H1 (cell line): ENCODE measurements around the gene MLYCD. TPM values are rescaled to one million over a fixed set of nuclear protein-coding genes. Genes with fewer than 3 reads are reported as not detected.

Experiments
- CTCF ChIA-PET: fragments of 300-600 bp; sonication (Branson Sonifier 250); formaldehyde crosslinking; loops from one replicate; lab custom pipeline; 2021; ENCODE audit not compliant: partially characterized antibody; lab: Charles Lee
- POLR2A ChIA-PET: fragments of 300-600 bp; sonication (Branson Sonifier 250); formaldehyde crosslinking; loops from one replicate; lab custom pipeline; 2021; ENCODE audit warnings: inconsistent platforms; ENCODE audit not compliant: partially characterized antibody; lab: Charles Lee
- DNase-seq, 2 experiments: peaks; one replicate each; pipeline versions ENCODE4 v3.0.0 to v3.0.0-alpha.2; 2010 to 2022; ENCODE audit warnings: low spot score in 2 of 2, low read depth in 1 of 2, mixed read lengths in 1 of 2
- FAIRE-seq: peaks from 2 replicates; lab custom pipeline; 2011; peaks lifted over from hg19 to GRCh38; lab: Jason Lieb, UNC
- H2AFZ ChIP-seq: 2 replicates; pipeline ENCODE4 v1.8.1; 2012; ENCODE audit warnings: low read length, inconsistent platforms
- H2AK5ac ChIP-seq: 2 replicates; pipeline ENCODE4 v1.6.1; 2013; ENCODE audit warnings: low read depth, low read length
- H2BK120ac ChIP-seq: replicated peaks from 2 replicates; pipeline ENCODE3; 2013; ENCODE audit warnings: low read depth, low read length, inconsistent platforms
- H2BK12ac ChIP-seq: 2 replicates; pipeline ENCODE4 v1.6.1; 2013; ENCODE audit warnings: low read depth, low read length
- H2BK15ac ChIP-seq: 2 replicates; pipeline ENCODE4 v1.6.1; 2013; ENCODE audit warnings: low read length
- H2BK20ac ChIP-seq: 2 replicates; pipeline ENCODE4 v1.6.1; 2013; ENCODE audit warnings: low read length
- H2BK5ac ChIP-seq: 2 replicates; pipeline ENCODE4 v1.6.1; 2013; ENCODE audit warnings: low read depth, low read length
- H3K14ac ChIP-seq: 2 replicates; pipeline ENCODE4 v1.6.1; 2013; ENCODE audit warnings: inconsistent platforms; ENCODE audit not compliant: insufficient read length
- H3K18ac ChIP-seq: 2 replicates; pipeline ENCODE4 v1.6.1; 2013; ENCODE audit warnings: low read length; ENCODE audit errors: extremely low read depth
- H3K23ac ChIP-seq: 2 replicates; pipeline ENCODE4 v1.6.1; 2013; ENCODE audit warnings: inconsistent platforms; ENCODE audit not compliant: insufficient read length
- H3K23me2 ChIP-seq: 2 replicates; pipeline ENCODE4 v1.6.1; 2013; ENCODE audit warnings: low read depth, low read length
- H3K27ac ChIP-seq: 2 replicates; pipeline ENCODE4 v1.6.1; 2011; ENCODE audit warnings: low read depth, low read length, inconsistent platforms
- H3K27me3 ChIP-seq, 4 experiments: replicated peaks in 1 of 4; 1 replicate in 1 of 4; 2 replicates in 3 of 4; pipeline versions ENCODE4 v1.6.1 to v1.8.1; 2011 to 2013; ENCODE audit warnings: low read length in 3 of 4, mild to moderate bottlenecking in 3 of 4, inconsistent platforms in 2 of 4, mixed read lengths in 2 of 4, moderate library complexity in 1 of 4; ENCODE audit not compliant: control insufficient read depth in 3 of 4, insufficient read depth in 3 of 4; ENCODE audit errors: extremely low read depth in 1 of 4
- H3K36me3 ChIP-seq, 4 experiments: 2 replicates each; pipeline versions ENCODE4 v1.6.1 to v1.8.1; 2011 to 2013; ENCODE audit warnings: mild to moderate bottlenecking in 4 of 4, low read length in 3 of 4, moderate library complexity in 2 of 4, control low read depth in 1 of 4, inconsistent platforms in 1 of 4; ENCODE audit not compliant: insufficient read depth in 4 of 4, control insufficient read depth in 2 of 4
- H3K4ac ChIP-seq: replicated peaks from 2 replicates; pipeline ENCODE3; 2013; ENCODE audit warnings: low read length, low read depth, mixed read lengths, inconsistent platforms; ENCODE audit not compliant: insufficient read length
- H3K4me1 ChIP-seq, 4 experiments: replicated peaks in 1 of 4; 1 replicate in 1 of 4; 2 replicates in 3 of 4; pipeline versions ENCODE4 v1.6.1 to v1.8.1; 2011 to 2013; ENCODE audit warnings: low read length in 3 of 4, inconsistent platforms in 2 of 4, mixed read lengths in 1 of 4; ENCODE audit not compliant: insufficient read depth in 4 of 4, control insufficient read depth in 3 of 4
- H3K4me2 ChIP-seq, 2 experiments: 2 replicates each; pipeline versions ENCODE4 v1.6.1 to v1.8.1; 2011 to 2013; ENCODE audit warnings: low read depth in 2 of 2, low read length in 2 of 2, control low read depth in 1 of 2, inconsistent platforms in 1 of 2, mild to moderate bottlenecking in 1 of 2; ENCODE audit not compliant: insufficient read depth in 1 of 2
- H3K4me3 ChIP-seq, 4 experiments: fragments of 200-600, 300-600 bp in 1 of 4; sonication (generic), shearing (Covaris generic), sonication (Bioruptor Twin) in 1 of 4; 2 replicates each; pipeline versions ENCODE4 v1.5.1 to v1.8.1; 2011 to 2016; ENCODE audit warnings: low read length in 4 of 4, low read depth in 3 of 4, control low read depth in 2 of 4, inconsistent platforms in 2 of 4, mild to moderate bottlenecking in 2 of 4, mixed read lengths in 1 of 4, moderate library complexity in 1 of 4; ENCODE audit not compliant: insufficient read depth in 2 of 4; ENCODE audit errors: extremely low read depth in 1 of 4
- H3K56ac ChIP-seq: replicated peaks from 2 replicates; pipeline ENCODE3; 2013; ENCODE audit warnings: low read depth, mild to moderate bottlenecking, mixed read lengths, low read length, inconsistent platforms; ENCODE audit not compliant: insufficient read length
- H3K79me1 ChIP-seq: 2 replicates; pipeline ENCODE4 v1.6.1; 2013; ENCODE audit warnings: low read depth, low read length, control low read depth
- H3K79me2 ChIP-seq, 2 experiments: 2 replicates each; pipeline versions ENCODE4 v1.6.1 to v1.8.1; 2012 to 2013; ENCODE audit warnings: low read length in 2 of 2, mild to moderate bottlenecking in 2 of 2, inconsistent platforms in 1 of 2; ENCODE audit not compliant: insufficient read depth in 2 of 2, control insufficient read depth in 1 of 2
- H3K9ac ChIP-seq, 4 experiments: replicated peaks in 1 of 4; 1 replicate in 1 of 4; 2 replicates in 3 of 4; pipeline versions ENCODE4 v1.6.1 to v1.8.1; 2011 to 2013; ENCODE audit warnings: low read depth in 3 of 4, low read length in 3 of 4, control low read depth in 2 of 4, mild to moderate bottlenecking in 2 of 4, moderate library complexity in 2 of 4, inconsistent platforms in 1 of 4; ENCODE audit errors: extremely low read depth in 1 of 4
- H3K9me3 ChIP-seq, 2 experiments: 2 replicates each; pipeline versions ENCODE4 v1.6.1 to v1.8.1; 2012 to 2013; ENCODE audit warnings: mild to moderate bottlenecking in 2 of 2, moderate library complexity in 2 of 2, control low read depth in 1 of 2, inconsistent platforms in 1 of 2, low read depth in 1 of 2, low read length in 1 of 2, mixed read lengths in 1 of 2; ENCODE audit not compliant: insufficient read depth in 2 of 2
- H4K20me1 ChIP-seq, 2 experiments: replicated peaks in 1 of 2; 2 replicates each; pipeline versions ENCODE3 to v1.8.1; 2011 to 2013; ENCODE audit warnings: inconsistent platforms in 2 of 2, low read length in 2 of 2, mild to moderate bottlenecking in 1 of 2; ENCODE audit not compliant: insufficient read depth in 2 of 2, control insufficient read depth in 1 of 2
- H4K5ac ChIP-seq: 2 replicates; pipeline ENCODE4 v1.6.1; 2013; ENCODE audit warnings: low read length, low read depth, mixed read lengths, inconsistent platforms; ENCODE audit not compliant: insufficient read length
- H4K8ac ChIP-seq: 2 replicates; pipeline ENCODE4 v1.8.0; 2013; ENCODE audit warnings: mild to moderate bottlenecking, moderate library complexity, low read length, inconsistent platforms; ENCODE audit not compliant: insufficient read depth; ENCODE audit errors: extremely low read depth
- H4K91ac ChIP-seq: replicated peaks from 2 replicates; pipeline ENCODE3; 2013; ENCODE audit warnings: low read length, mixed read lengths, inconsistent platforms; ENCODE audit not compliant: insufficient read length
- CHD1 ChIP-seq: IDR thresholded peaks from 2 replicates; pipeline ENCODE4 v1.6.1; 2012; ENCODE audit warnings: low read depth, low read length, improper control_type of control experiment
- MAFK ChIP-seq: IDR thresholded peaks from 2 replicates; pipeline ENCODE4 v1.6.1; 2012; ENCODE audit warnings: low read depth, mild to moderate bottlenecking, improper control_type of control experiment, low read length
- WGBS, 2 experiments: shearing (Covaris generic) in 1 of 2; methylation state at CpG; one replicate each; pipeline versions ENCODE4 v1.1.6 to v1.1.7; 2013 to 2015; ENCODE audit warnings: low lambda C conversion rate in 2 of 2, mixed read lengths in 2 of 2, inconsistent platforms in 1 of 2, low coverage in 1 of 2, missing lambda C conversion rate in 1 of 2; ENCODE audit not compliant: insufficient replicate concordance in 2 of 2, insufficient coverage in 1 of 2, insufficient read length in 1 of 2; ENCODE audit errors: extremely low coverage in 1 of 2, missing lambda C conversion rate in 1 of 2; 5-methylcytosine and 5-hydroxymethylcytosine counted together
- polyA plus RNA-seq, 7 experiments: library from polyadenylated mRNA; depleted of rRNA in 3 of 7; stranded (reverse) in 5 of 7; unstranded in 2 of 7; fragments of >200 nt in 5 of 7; fragments of 200-250 nt in 2 of 7; gene quantifications; 1 replicate in 5 of 7; 2 replicates in 1 of 7; 4 replicates in 1 of 7; pipeline versions ENCODE4 v1.2.1 to v1.2.3, GENCODE V29; 2011 to 2013; ENCODE audit warnings: missing spikeins in 2 of 7, mixed read lengths in 2 of 7
- total RNA-seq: library from RNA; stranded (reverse); fragmentation: NEBNext Ultra II Directional; extraction: Animal tissue kit (Norgen Biotek cat#: 25700); gene quantifications from 2 replicates; pipeline ENCODE4 v1.2.1, GENCODE V29; 2021

Gene MLYCD
- total and polyA plus RNA-seq, 2 of the 8 experiments (the other 6 are each of a cell fraction or from before 2014, with no cell fraction given): 3.7 to 7.0 TPM

DNA sequence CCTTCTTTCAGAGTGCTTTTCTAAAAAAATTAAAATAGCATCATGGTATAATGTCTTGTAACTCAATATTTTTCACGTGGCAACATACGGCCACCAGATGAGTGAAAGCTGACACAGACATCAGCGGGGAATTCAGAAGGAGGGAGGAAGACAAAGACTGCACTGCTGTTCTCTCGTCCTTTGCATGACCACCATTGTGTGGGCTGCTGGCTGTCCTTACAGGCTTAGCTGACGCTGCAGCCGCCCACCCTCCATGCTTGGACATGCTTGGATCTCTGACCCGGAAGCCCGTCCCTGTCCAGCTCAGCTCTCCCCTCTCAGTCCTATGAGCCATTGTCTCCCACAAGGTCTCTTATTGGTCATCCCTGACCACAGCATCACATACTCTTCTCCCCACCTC, 11.4 kb upstream of the MLYCD start:
- H3K27ac ChIP-seq: no peak overlapping the region
- H2BK12ac ChIP-seq: no peak overlapping the region
- H4K91ac ChIP-seq: peak overlapping the region; percentile 36
- 87% methylated on average over 8 of the region's 8 CpGs; no CpG with 5 or more reads in 1 of the 2 experiments for WGBS, 2 experiments
- H3K36me3 ChIP-seq: no peaks in the 10 kb centered on the region
- H2AFZ ChIP-seq: no peak overlapping the region
- no peak overlapping the region for H3K23ac ChIP-seq
- no peaks in the 10 kb centered on the region for H4K20me1 ChIP-seq
- ChIA-PET POLR2A (interaction anchor here (1.2 kb wide), 1 partner anchor 46 kb away, joined by 3 read pairs; no protein-coding TSS in a partner anchor), CTCF (interaction anchor here (0.6 to 5.9 kb wide), 14 partner anchors 10 to 703 kb away, joined by 3 to 67 read pairs (median 4); no protein-coding TSS in a partner anchor)
- H3K4me3 ChIP-seq: no peak overlapping the region
- no peaks in the 10 kb centered on the region for H3K79me1 ChIP-seq
- no peak overlapping the region for H4K5ac ChIP-seq
- no peak overlapping the region for H3K56ac ChIP-seq
- H2AK5ac ChIP-seq: no peak overlapping the region
- H3K4me1 ChIP-seq: peaks cover 0 to under 1% (median 0%) of the 10 kb centered on the region in 4 experiments; a peak in 1 of 7 replicates
- H2BK20ac ChIP-seq: no peak overlapping the region
- H3K4ac ChIP-seq: no peak overlapping the region
- H3K14ac ChIP-seq: no peak overlapping the region
- H3K79me2 ChIP-seq: no peaks in the 10 kb centered on the region
- H3K9ac ChIP-seq: no peak overlapping the region
- H3K23me2 ChIP-seq: no peaks in the 10 kb centered on the region
- H3K4me2 ChIP-seq: no peak overlapping the region
- FAIRE-seq (no peak), DNase-seq (no peak)
- H3K18ac ChIP-seq: no peak overlapping the region
- H2BK15ac ChIP-seq: peak overlapping the region; percentile 37; the same call in 1 of the 2 replicates
- no peak overlapping the region for H4K8ac ChIP-seq
- peaks cover 0 to 3% of the 10 kb centered on the region in 2 experiments; a peak in 1 of 4 replicates for H3K9me3 ChIP-seq
- TF ChIP-seq MAFK: no peak
- no peak for TF ChIP-seq CHD1
- H2BK5ac ChIP-seq: no peak overlapping the region
- H2BK120ac ChIP-seq: no peak overlapping the region
- H3K27me3 ChIP-seq: no peaks in the 10 kb centered on the region
